ENCODE results near the gene TTC33.
"Not testable (repeated sequence)": the region's sequence is repeated elsewhere in the genome, so short reads cannot be mapped to it uniquely, and the experiment has no call there.

TTC33 gene

DNA sequence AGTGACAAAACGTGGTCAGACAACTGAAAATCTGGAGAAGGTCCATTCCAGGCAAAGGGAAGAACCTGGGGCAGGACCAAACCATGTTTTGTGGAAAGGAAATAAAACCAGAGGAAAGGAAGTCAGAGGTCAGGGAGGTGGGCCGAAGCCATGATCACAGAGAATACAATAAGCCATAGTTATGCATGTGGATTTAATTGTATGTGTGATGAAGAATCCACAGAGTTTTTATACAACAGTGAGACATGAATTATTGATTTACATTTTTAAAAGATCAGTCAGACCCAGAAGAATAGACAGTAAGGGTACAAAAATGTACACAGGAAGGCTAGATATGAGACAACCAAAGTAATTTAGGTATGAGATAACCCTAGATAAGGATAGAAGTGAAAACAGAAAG, 20.8 kb downstream of the TTC33 start:
- TF ChIP-seq ZFX (IDR thresholded peaks at IDR 0.05) = no peak
- TF ChIP-seq, protein P1, sequence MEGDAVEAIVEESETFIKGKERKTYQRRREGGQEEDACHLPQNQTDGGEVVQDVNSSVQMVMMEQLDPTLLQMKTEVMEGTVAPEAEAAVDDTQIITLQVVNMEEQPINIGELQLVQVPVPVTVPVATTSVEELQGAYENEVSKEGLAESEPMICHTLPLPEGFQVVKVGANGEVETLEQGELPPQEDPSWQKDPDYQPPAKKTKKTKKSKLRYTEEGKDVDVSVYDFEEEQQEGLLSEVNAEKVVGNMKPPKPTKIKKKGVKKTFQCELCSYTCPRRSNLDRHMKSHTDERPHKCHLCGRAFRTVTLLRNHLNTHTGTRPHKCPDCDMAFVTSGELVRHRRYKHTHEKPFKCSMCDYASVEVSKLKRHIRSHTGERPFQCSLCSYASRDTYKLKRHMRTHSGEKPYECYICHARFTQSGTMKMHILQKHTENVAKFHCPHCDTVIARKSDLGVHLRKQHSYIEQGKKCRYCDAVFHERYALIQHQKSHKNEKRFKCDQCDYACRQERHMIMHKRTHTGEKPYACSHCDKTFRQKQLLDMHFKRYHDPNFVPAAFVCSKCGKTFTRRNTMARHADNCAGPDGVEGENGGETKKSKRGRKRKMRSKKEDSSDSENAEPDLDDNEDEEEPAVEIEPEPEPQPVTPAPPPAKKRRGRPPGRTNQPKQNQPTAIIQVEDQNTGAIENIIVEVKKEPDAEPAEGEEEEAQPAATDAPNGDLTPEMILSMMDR (conservative IDR thresholded peaks at IDR 0.05) = no peak
- no peak overlapping the region for H3K27ac ChIP-seq

- TF ChIP-seq, protein P1 (conservative IDR thresholded peaks at IDR 0.05) = no peak
- TF ChIP-seq ZFX (IDR thresholded peaks at IDR 0.05) = no peak
- no peak overlapping the region for H3K27ac ChIP-seq
Observed at GRCh38 chr5:40733879-40734563, 21.7 kb downstream of the TTC33 start.

DNA sequence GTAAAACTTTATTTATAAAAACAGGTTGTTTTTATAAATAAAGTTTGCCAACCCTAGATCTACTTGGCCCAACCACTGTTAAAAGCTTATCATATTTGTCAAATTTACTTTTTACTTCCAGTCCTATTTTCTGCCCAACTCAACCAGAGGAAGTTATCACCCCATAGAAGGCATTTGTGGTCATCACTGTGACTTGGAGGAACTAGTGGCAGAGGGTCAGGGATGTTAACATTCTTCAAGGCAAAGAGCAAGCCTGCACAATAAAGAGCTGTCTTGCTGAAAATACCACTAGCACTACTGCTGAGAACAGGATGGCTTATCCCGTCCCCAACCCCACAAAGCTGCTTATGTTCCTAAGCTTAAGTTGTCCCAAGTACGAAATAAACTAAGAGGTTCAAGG, 22.3 kb downstream of the TTC33 start:
- TF ChIP-seq ZFX (IDR thresholded peaks at IDR 0.05) = no peak
- TF ChIP-seq, protein P1 (conservative IDR thresholded peaks at IDR 0.05) = no peak
- no peak overlapping the region for H3K27ac ChIP-seq

- not testable (repeated sequence) for H3K27ac ChIP-seq
Observed at GRCh38 chr5:40722497-40722911, 33.3 kb downstream of the TTC33 start.

DNA sequence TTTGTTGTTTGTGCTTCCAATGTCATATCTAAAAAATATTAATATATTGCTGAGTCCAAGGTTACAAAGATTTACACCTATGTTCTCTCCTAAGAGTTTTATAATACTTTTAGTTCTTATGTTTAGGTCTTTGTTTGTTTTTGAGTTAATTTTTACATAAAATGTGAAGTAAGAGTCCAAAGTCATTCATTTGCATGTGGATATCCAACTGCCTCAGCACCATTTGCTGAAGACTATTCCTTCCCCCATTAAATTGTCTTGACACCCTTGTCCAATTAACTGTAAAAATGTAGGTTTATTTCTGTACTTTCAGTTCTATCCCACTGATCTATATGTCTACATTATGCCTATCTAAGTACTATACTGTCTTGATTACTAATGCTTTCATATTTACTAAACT, 35.7 kb downstream of the TTC33 start:
- TF ChIP-seq, protein P1 (conservative IDR thresholded peaks at IDR 0.05) = no peak
- no peak for TF ChIP-seq ZFX (IDR thresholded peaks at IDR 0.05)
- no peak overlapping the region for H3K27ac ChIP-seq

DNA sequence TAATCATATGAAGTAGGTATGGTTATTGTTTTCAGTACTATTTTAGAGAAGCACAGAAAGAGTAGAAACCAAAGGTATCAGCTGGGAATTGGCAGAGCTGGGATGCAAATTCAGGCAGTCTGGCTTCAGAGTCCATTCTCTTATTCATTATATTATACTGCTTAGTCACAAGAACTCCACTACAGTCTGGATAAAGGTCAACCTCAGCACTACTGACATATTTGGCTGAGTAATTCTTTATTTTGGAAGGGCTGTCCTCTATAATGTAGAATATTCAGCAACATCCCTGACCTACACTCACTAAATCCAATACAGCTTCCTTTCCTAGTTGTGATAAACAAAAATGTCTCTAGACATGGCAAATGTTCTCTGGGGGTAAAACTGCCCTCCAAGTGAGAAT, 38.5 kb downstream of the TTC33 start:
- no peak overlapping the region for H3K27ac ChIP-seq
- TF ChIP-seq, protein P1 (conservative IDR thresholded peaks at IDR 0.05) = no peak
- no peak for TF ChIP-seq ZFX (IDR thresholded peaks at IDR 0.05)

DNA sequence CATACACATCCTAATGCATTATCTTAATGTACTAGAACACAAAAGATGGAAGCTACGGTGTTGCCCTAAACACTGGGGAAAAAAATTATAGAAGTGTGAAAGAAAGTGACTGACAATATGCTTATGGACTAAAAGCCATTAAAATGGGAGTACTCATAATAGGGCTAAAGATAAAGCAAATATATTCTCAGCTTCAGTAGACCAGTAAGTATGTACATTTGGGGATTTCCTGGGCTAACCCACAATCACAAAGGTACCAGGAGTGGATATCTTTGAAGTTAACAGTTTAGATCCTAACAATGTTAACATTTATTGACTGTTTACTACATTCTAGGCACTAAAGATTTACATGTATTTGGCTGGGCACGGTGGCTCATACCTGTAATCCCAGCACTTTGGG, 39.2 kb downstream of the TTC33 start:
- no peak overlapping the region for H3K27ac ChIP-seq
- TF ChIP-seq, protein P1 (conservative IDR thresholded peaks at IDR 0.05) = no peak
- TF ChIP-seq ZFX (IDR thresholded peaks at IDR 0.05) = no peak

GRCh38 chr5:40716000-40716399, 39.8 kb downstream of the TTC33 start:
- no peak for TF ChIP-seq ZFX (IDR thresholded peaks at IDR 0.05)
- TF ChIP-seq, protein P1 (conservative IDR thresholded peaks at IDR 0.05) = peak; percentile 62
- H3K27ac ChIP-seq = no peak overlapping the region

Measured in C4-2B (cell line).